H1 (cell line): Measurements from ENCODE around the gene SERPINF2.

Source experiments
- ASH2L ChIP-seq: fragments of 200-600, 300-600 bp; sonication (generic); IDR thresholded peaks from one replicate; pipeline ENCODE4 v1.7.1; 2017; ENCODE audit warnings: low read length
- BACH1 ChIP-seq: IDR thresholded peaks from 2 replicates; pipeline ENCODE4 v1.6.1; 2012; ENCODE audit warnings: low read length, improper control_type of control experiment
- CHD1 ChIP-seq: IDR thresholded peaks from 2 replicates; pipeline ENCODE4 v1.6.1; 2012; ENCODE audit warnings: low read depth, low read length, improper control_type of control experiment
- CTCF ChIP-seq, 3 experiments: IDR thresholded peaks; 1 replicate in 2 of 3; 2 replicates in 1 of 3; pipeline versions ENCODE4 v1.5.1 to v1.6.1; 2011; ENCODE audit warnings: low read length in 3 of 3, mild to moderate bottlenecking in 3 of 3, inconsistent platforms in 2 of 3, low read depth in 1 of 3, moderate library complexity in 1 of 3; ENCODE audit not compliant: insufficient read depth in 1 of 3; ENCODE audit errors: control extremely low read depth in 1 of 3
- EP300 ChIP-seq, 2 experiments: IDR thresholded peaks; 1 replicate in 1 of 2; 2 replicates in 1 of 2; pipeline ENCODE4 v1.6.1; 2011 to 2012; ENCODE audit warnings: low read depth in 2 of 2, low read length in 2 of 2, mild to moderate bottlenecking in 2 of 2, borderline replicate concordance in 1 of 2, inconsistent platforms in 1 of 2, moderate library complexity in 1 of 2
- KDM5A ChIP-seq: fragments of 200-600 bp; IDR thresholded peaks from 2 replicates; pipeline ENCODE4 v1.7.1; 2012; ENCODE audit warnings: mild to moderate bottlenecking, low read length, inconsistent platforms, mixed read lengths
- MAFK ChIP-seq: IDR thresholded peaks from 2 replicates; pipeline ENCODE4 v1.6.1; 2012; ENCODE audit warnings: low read depth, mild to moderate bottlenecking, improper control_type of control experiment, low read length
- POLR2AphosphoS5 ChIP-seq: IDR thresholded peaks from 2 replicates; pipeline ENCODE4 v1.6.1; 2011; ENCODE audit warnings: low read depth, low read length
- RAD21 ChIP-seq, 2 experiments: IDR thresholded peaks in 1 of 2; conservative IDR thresholded peaks in 1 of 2; 2 replicates each; pipeline ENCODE4 v1.6.1; 2011; ENCODE audit warnings: low read depth in 2 of 2, low read length in 2 of 2, improper control_type of control experiment in 1 of 2, inconsistent platforms in 1 of 2, mild to moderate bottlenecking in 1 of 2, moderate library complexity in 1 of 2

GRCh38 chr17:1803280-1803679 is 60.6 kb downstream of the SERPINF2 start:
- TF ChIP-seq CTCF (IDR thresholded peaks at IDR 0.05; ENCODE audit: control extremely low read depth in 1 of 3, insufficient read depth in 1 of 3, low read depth in 1 of 3, low read length in 3 of 3) (no peak), POLR2AphosphoS5 (no peak), RAD21 (IDR thresholded peaks at IDR 0.05 in 1 of 2, conservative IDR thresholded peaks at IDR 0.05 in 1 of 2; ENCODE audit: low read depth in 2 of 2, low read length in 2 of 2) (no peak), EP300 (IDR thresholded peaks at IDR 0.05; ENCODE audit: borderline replicate concordance in 1 of 2, low read depth in 2 of 2, low read length in 2 of 2) (no peak), KDM5A (no peak), MAFK (no peak), ASH2L (no peak), CHD1 (no peak), BACH1 (no peak)
